NOMO-1 treated with dmso at 0.1 percent for 144 hours (cell line): Measurements from ENCODE around the gene TAGLN2.

Experiments used
- DNase-seq: peaks from one replicate; lab custom pipeline; 2025; ENCODE audit not compliant: unreplicated experiment; lab: John Stamatoyannopoulos, UW

The TAGLN2 gene

DNA sequence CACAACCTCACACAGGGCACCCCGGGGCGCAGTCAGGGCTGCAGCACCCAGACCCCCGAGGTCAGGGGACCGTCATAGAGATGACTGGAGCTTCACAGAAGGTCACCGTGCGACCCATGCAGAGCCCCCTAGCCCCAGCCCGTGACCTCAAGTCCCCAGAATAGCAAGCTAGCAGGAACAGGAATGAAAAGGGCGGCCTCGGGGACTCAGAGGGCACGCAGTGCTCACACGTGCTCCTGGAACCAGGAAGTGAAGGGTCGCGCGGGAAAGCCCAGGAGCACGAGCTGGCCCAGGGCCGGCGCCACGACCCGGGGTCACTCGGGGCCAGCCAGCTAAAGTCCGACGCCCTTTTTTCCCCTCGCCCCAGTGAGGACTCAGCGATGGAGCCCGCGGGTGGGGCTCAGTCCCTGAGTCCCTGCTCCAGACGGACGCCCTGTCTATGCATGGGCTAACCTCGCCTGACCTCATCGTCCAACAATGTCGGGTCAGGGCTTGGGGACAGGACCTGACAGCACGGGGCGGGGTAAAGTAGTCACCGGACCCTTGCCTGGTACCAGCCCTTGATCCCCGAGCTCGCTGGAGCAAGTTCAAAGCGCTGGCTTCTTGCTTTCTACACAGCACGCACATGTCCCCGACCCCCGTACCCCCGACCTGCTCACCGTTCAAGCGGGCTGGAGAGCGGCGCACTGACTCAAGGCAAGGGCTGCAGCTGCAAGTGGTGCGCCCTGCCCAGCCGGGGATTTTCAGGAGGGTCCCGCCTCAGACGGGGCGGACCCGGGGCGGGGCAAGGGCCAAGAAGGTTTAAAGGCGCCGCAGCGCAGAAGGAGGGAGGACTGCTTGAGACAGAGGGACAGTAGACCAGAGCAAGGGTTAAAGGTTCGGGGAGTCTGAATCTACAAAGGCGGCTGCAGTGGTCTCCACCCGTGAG lies at the start of gene TAGLN2:
TSS of gene TAGLN2 (minus strand) at position 717 of the 928 bp plus-strand sequence. CDS start 4,998 bp downstream, outside the sequence.
- DNase-seq = peak; percentile 87

- no peak for DNase-seq
Measured at GRCh38 chr1:159974350-159974965, 49.2 kb upstream of the TAGLN2 start.

- no peak for DNase-seq
Measured at GRCh38 chr1:159973350-159973940, 48.1 kb upstream of the TAGLN2 start.

- DNase-seq = no peak
Measured at GRCh38 chr1:159972443-159973205, 47.3 kb upstream of the TAGLN2 start.

- DNase-seq = no peak
Measured at GRCh38 chr1:159970932-159971342, 45.6 kb upstream of the TAGLN2 start.

- DNase-seq = no peak
Measured at GRCh38 chr1:159968901-159969300, 43.6 kb upstream of the TAGLN2 start.

DNA sequence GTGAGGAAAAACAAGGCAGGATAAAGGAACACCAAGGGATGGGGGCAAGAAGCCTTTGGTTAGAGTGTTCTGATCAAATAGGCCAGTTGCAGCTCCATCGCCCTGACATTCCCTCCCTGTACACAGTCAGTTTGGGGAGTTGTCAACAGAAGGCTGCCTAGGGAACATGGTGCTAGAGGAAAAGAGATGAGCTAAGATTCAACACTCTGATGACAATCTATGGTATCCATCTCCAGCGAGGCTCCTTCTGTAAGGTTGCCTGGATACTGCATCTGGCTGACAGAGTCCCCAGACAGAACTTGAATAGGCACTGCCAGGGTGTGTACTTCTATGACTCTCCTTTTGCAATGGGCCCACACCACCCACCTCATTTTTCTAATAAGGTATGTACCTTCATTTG lies 40.0 kb upstream of the TAGLN2 start:
- DNase-seq = no peak

- DNase-seq = no peak
Measured at GRCh38 chr1:159964144-159964543, 38.8 kb upstream of the TAGLN2 start.

- DNase-seq = no peak
Measured at GRCh38 chr1:159962176-159962575, 36.9 kb upstream of the TAGLN2 start.

DNA sequence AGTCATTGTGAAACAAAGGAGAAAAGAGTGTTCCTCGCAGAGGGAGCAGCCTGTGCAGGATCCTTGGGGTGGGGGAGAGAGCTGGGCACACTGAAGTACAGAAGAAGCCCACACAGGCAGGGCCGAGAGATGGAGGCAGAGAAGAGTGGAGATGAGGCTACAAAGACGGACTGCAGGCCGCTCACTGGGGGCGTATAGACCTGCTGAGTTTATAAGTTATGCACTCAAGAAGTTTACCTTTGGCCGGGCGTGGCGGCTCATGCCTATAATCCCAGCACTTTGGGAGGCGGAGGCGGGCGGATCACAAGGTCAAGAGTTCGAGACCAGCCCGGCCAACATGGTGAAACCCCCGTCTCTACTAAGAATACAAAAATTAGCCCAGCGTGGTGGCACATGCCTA lies 36.3 kb upstream of the TAGLN2 start:
- no peak for DNase-seq

DNA sequence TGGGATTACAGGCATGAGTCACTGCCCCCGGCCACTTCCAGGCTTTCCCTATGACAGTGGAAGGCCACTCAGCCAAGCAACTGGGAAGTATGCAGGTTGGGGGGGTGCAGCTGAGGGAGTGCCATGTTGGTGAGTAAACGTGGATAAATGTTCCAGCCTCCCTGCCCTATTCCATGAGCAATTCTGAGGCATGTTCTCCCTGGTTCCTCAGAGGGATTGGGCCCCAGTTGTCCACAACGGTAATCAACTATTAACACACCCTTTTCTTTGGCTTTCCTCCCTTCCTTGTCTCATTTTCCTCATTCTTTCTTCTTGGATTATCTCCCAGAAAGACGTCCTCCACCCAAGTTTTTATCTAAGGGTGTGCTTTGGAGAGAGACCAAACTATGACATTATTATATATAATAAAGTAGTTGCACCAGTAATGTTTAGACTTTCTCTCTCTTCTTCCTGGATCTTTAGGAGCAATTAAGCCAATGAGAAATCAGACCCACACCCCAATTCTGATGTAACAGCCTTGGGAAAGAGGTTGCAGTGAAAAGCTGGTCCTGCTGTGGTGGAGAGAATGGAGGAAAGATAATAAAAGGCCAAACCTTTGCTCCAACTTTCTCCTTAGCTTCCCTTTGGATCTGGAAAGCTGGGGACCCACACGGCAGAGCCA lies 35.5 kb upstream of the TAGLN2 start:
- DNase-seq = no peak

DNA sequence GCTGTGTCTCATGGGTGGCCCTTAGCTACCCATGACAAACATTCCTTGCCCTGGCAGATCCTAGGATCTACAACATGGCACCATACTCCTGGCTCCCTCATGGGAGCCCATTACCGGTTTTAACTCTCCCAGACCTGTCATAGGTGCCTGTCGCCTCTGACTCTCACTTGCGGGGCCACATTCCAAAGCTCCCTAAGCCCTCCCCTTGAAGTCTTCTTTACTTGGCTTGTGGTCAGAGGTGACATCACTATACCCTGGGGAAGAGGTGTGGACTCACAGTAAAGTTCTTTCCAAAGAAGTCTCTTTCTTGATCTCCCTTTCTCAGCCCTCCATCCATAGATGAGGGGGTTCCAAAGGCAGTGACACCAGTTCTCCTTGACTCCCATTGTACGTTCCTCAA lies 34.1 kb upstream of the TAGLN2 start:
- no peak for DNase-seq

- DNase-seq = no peak
Measured at GRCh38 chr1:159958719-159959380, 33.5 kb upstream of the TAGLN2 start.

DNA sequence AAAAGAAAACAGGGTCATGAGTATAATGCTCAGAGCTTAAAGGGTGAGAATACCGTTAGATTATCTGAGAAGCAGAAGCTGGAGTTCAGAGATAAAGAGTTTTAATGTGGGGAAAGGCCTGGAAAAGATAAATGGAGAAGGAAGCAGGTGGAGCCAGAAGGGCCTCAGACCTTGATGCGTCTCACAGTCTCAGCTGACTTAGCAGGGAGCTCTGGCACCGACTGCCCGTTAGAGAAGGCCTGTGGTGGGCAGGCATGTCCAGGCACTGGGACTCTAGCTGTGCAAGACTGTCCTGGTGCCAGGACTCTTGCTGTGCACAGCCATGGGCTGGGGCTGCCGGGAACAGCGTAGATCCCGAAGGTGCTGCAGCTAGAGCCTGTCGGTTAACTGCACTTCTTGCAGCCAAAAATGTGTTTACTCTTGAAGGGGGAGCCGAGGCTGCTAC lies 32.5 kb upstream of the TAGLN2 start:
- DNase-seq = no peak

DNA sequence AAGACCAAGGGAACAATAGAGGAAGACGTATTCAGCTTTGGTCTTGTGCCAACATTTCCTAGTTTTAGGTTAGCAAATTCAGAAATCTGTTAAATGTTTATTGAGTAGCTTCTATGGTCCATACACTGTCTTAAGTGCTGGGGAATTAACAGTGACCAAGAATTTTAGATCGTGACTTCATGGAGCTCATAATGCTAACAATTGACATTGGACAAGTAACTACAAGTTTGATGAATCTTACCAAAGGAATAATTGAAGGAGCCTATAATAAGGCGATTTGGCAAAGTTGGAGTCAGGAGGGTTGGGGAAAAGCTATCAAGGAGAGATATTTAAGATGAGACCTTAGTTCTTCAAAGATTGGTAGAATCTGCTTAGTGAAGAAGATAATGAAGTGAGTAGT lies 30.1 kb upstream of the TAGLN2 start:
- no peak for DNase-seq

DNA sequence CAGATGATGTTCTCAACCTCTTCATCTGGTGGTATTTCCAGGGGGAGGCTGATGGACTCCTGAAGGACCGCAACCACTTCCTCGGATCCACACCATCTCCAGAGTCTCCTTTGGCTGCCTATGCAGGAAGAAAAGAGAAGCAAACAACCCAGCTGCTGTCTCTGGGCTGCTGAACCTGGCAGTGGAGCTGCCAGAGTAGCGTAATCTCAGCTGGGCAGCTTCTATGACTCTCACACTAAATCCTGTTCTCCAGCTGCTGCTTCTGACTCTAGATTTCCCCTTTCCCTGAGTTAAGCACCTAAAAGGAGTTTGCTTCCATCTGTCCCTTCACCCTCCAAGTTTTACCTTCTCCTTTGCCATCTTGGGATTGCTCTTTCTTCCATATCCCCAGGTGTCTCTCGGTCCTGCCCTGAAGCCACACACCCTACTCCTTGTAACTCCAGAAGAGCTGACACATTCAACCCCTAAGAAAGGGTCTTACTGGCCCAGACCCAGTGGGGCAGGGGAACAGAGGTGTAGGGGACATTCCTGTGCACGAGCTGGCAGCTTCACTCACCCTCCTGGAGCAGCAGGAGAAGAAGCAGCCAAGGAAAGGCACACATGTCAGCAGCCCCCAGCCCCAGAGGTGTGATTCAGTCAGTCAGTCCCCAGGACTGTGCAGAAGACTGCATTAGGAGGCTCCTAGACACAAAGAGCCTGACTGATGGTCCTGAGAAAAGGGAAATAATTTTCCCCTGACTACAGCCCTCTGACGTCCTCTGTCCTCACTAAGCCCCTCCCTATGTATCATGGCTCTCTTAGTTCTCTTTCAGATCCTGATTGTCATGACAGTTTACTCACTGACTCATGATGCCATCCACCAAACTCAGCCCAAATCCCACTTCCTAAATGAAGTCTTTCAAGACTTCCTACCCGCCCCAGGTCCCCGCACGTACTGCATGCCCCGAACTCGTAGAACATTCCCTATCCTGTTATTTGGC lies 28.5 kb upstream of the TAGLN2 start, which contains the start of gene SLAMF9:
TSS of gene SLAMF9 (minus strand) at position 702 of the 980 bp plus-strand sequence. CDS start at position 602, 100 bp downstream.
- DNase-seq = peak; percentile 53

DNA sequence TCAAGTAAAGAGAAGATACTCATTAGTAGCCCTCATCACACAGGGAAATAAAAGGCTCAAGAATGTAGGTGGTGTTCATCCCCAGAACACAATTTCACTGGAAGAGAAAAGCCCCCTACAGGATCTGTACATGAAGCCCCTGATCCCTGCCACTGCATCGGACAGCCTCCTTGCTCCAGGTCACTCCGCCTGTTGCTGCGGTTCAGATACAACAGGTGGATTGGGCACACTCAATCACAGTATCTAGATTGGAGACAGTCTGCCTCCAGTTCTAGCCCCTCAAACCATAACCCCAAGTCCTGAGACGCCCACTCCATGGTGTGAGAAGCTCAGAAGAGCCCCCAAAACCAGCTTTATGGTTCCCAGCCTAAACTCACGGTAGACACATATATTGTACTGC lies 27.6 kb upstream of the TAGLN2 start:
- DNase-seq = no peak

GRCh38 chr1:159951551-159951950 lies 26.2 kb upstream of the TAGLN2 start:
- no peak for DNase-seq

- DNase-seq = no peak
Measured at GRCh38 chr1:159951016-159951415, 25.7 kb upstream of the TAGLN2 start.
